Measurements from ENCODE around the gene SLC35F4.
"Not testable (repeated sequence)": the region's sequence is repeated elsewhere in the genome, so short reads cannot be mapped to it uniquely, and the experiment has no call there.

The SLC35F4 gene

GRCh38 chr14:57746563-57746962 is 119.3 kb downstream of the SLC35F4 start:
- no peaks in the 10 kb centered on the region for H3K27me3 ChIP-seq (ENCODE audit: control insufficient read depth, insufficient read depth, low read length)
- H3K9me3 ChIP-seq (ENCODE audit: control insufficient read depth, insufficient read depth, low read length) = no peaks in the 10 kb centered on the region
- H3K36me3 ChIP-seq (ENCODE audit: control insufficient read depth, insufficient read depth, low read length) = no peaks in the 10 kb centered on the region
- no peak overlapping the region for H3K9ac ChIP-seq (ENCODE audit: low read depth, low read length)
- H3K4me1 ChIP-seq (ENCODE audit: control insufficient read depth, insufficient read depth, low read length) = no peaks in the 10 kb centered on the region
- no peak overlapping the region for H3K4me3 ChIP-seq (ENCODE audit: low read depth, low read length)

DNA sequence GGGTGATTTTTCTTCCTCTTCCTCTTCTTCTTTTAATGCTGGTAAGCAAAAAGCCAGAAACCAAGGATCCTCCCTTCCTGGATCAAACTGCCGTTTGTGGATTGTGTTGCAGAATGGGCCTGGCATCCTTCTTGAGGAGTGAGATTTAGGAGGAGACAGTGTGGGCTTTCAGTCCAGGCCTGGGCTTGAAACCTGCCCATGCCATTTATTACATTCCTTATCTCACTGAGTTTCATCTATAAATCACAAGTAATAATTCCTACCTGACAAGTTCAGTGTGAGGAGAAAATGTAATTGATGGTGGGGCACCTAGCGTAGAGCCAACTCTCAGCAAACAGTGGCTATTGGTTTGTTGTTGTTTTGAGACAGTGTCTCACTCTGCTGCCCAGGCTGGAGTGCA is 126.4 kb downstream of the SLC35F4 start:
- Histone ChIP-seq H3K4me1 (ENCODE audit: control insufficient read depth, insufficient read depth, low read length) (no peaks in the 10 kb centered on the region), H3K9me3 (ENCODE audit: control insufficient read depth, insufficient read depth, low read length) (no peaks in the 10 kb centered on the region), H3K4me3 (ENCODE audit: low read depth, low read length) (no peak overlapping the region), H3K36me3 (ENCODE audit: control insufficient read depth, insufficient read depth, low read length) (no peaks in the 10 kb centered on the region), H3K27me3 (ENCODE audit: control insufficient read depth, insufficient read depth, low read length) (no peaks in the 10 kb centered on the region), H3K9ac (ENCODE audit: low read depth, low read length) (no peak overlapping the region)

- Histone ChIP-seq H3K4me3 (ENCODE audit: low read depth, low read length) (no peak overlapping the region), H3K9me3 (ENCODE audit: control insufficient read depth, insufficient read depth, low read length) (no peaks in the 10 kb centered on the region), H3K27me3 (ENCODE audit: control insufficient read depth, insufficient read depth, low read length) (no peaks in the 10 kb centered on the region), H3K9ac (ENCODE audit: low read depth, low read length) (no peak overlapping the region), H3K36me3 (ENCODE audit: control insufficient read depth, insufficient read depth, low read length) (no peaks in the 10 kb centered on the region), H3K4me1 (ENCODE audit: control insufficient read depth, insufficient read depth, low read length) (no peaks in the 10 kb centered on the region)
Measured at GRCh38 chr14:57737598-57737997, 128.3 kb downstream of the SLC35F4 start.

DNA sequence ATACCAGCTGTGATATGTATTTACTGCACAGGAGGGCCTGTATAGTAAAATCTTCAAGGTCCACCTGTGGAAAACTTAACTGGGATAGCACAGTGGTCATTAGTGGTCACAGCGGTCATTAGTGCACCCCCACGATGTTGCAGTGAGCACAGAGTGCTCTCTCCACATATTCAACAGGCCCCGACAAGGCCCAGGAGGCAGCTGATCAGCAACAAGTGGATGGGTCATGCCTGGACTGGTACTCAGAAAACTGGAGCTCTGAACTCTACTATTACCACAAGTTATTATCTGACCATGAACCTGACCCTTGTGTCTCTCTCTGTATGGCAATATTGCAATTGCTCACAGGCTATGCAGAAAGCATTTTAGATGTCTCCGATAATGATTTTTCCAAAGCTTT is 129.5 kb downstream of the SLC35F4 start:
- no peaks in the 10 kb centered on the region for H3K36me3 ChIP-seq (ENCODE audit: control insufficient read depth, insufficient read depth, low read length)
- H3K9me3 ChIP-seq (ENCODE audit: control insufficient read depth, insufficient read depth, low read length) = no peaks in the 10 kb centered on the region
- H3K4me3 ChIP-seq (ENCODE audit: low read depth, low read length) = no peak overlapping the region

DNA sequence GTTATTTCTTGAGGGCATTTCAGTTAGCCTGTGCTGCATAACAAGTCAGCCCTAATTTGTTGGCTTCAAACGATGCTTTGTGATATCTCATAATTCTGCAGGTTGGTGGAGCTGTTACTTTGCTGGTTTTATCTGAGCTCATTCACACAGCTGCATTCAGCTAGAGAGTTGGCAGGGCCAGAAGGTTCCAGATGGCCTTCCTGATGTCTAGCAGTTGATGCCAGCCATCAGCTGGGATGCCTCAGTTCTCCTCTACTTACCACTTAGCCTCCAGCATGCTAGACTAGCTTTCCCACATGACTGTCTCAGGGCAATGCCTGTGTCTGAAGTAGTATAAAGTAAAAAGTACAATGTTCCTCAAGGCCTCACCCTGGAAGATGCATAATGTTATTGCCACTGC is 130.6 kb downstream of the SLC35F4 start:
- H3K9me3 ChIP-seq (ENCODE audit: control insufficient read depth, insufficient read depth, low read length) = no peaks in the 10 kb centered on the region
- H3K36me3 ChIP-seq (ENCODE audit: control insufficient read depth, insufficient read depth, low read length) = no peaks in the 10 kb centered on the region
- no peak overlapping the region for H3K4me3 ChIP-seq (ENCODE audit: low read depth, low read length)
- H3K9ac ChIP-seq (ENCODE audit: low read depth, low read length) = no peak overlapping the region
- H3K4me1 ChIP-seq (ENCODE audit: control insufficient read depth, insufficient read depth, low read length) = no peaks in the 10 kb centered on the region
- no peaks in the 10 kb centered on the region for H3K27me3 ChIP-seq (ENCODE audit: control insufficient read depth, insufficient read depth, low read length)

More for the DNA sequence above, 129.5 kb downstream of the SLC35F4 start:
- no peak overlapping the region for H3K9ac ChIP-seq (ENCODE audit: low read depth, low read length)
- H3K27me3 ChIP-seq (ENCODE audit: control insufficient read depth, insufficient read depth, low read length) = no peaks in the 10 kb centered on the region
- H3K4me1 ChIP-seq (ENCODE audit: control insufficient read depth, insufficient read depth, low read length) = no peaks in the 10 kb centered on the region

DNA sequence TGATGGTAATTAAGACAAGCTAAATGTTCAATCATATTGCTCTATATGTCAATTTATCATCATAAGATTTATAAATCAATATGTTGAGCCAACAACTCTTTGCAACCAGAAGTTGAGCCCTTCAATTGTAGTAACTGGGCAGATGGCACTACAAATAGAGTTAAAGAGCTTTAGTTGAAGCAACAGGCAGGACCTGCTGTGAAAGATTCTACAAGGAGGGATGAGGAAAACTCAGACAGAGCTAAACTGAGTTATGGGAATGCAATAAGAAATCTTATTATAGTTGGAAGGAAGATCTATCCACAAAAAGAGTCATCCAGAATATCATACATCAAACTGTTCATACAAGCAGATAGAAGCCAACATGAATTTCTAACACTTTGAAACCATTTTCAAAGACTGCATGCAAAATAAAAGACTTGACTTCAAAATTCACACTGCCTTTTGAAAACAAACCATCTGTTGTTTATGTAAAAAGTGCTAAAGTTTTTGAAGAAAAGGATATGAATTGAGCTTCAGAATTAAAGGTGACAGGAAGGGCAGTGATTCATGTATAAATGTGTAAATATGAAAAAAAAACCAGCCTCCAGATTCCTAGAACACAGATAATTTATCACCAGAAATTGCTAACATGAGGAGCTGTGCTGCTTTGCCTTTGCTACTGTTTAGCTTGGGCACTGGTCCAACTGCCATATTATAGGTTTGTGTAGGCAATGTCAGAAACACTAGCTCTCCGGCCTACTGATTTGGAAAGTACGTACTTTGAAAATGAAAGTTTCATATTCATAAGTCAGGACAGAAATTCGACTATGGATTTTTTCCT is 133.2 kb downstream of the SLC35F4 start:
- Histone ChIP-seq H3K4me1 (ENCODE audit: control insufficient read depth, insufficient read depth, low read length) (peaks cover 8% of the 10 kb centered on the region), H3K9ac (ENCODE audit: low read depth, low read length) (no peak overlapping the region)

GRCh38 chr14:57729208-57730187 is 136.4 kb downstream of the SLC35F4 start:
- no peak overlapping the region for H3K4me3 ChIP-seq (ENCODE audit: low read depth, low read length)
- H3K4me1 ChIP-seq (ENCODE audit: control insufficient read depth, insufficient read depth, low read length) = peaks cover 8% of the 10 kb centered on the region
- no peaks in the 10 kb centered on the region for H3K27me3 ChIP-seq (ENCODE audit: control insufficient read depth, insufficient read depth, low read length)
- no peaks in the 10 kb centered on the region for H3K36me3 ChIP-seq (ENCODE audit: control insufficient read depth, insufficient read depth, low read length)
- H3K9me3 ChIP-seq (ENCODE audit: control insufficient read depth, insufficient read depth, low read length) = no peaks in the 10 kb centered on the region
- H3K9ac ChIP-seq (ENCODE audit: low read depth, low read length) = no peak overlapping the region

More for the DNA sequence above, 133.2 kb downstream of the SLC35F4 start:
- Histone ChIP-seq H3K27me3 (ENCODE audit: control insufficient read depth, insufficient read depth, low read length) (no peaks in the 10 kb centered on the region), H3K4me3 (ENCODE audit: low read depth, low read length) (no peak overlapping the region), H3K9me3 (ENCODE audit: control insufficient read depth, insufficient read depth, low read length) (no peaks in the 10 kb centered on the region), H3K36me3 (ENCODE audit: control insufficient read depth, insufficient read depth, low read length) (no peaks in the 10 kb centered on the region)

DNA sequence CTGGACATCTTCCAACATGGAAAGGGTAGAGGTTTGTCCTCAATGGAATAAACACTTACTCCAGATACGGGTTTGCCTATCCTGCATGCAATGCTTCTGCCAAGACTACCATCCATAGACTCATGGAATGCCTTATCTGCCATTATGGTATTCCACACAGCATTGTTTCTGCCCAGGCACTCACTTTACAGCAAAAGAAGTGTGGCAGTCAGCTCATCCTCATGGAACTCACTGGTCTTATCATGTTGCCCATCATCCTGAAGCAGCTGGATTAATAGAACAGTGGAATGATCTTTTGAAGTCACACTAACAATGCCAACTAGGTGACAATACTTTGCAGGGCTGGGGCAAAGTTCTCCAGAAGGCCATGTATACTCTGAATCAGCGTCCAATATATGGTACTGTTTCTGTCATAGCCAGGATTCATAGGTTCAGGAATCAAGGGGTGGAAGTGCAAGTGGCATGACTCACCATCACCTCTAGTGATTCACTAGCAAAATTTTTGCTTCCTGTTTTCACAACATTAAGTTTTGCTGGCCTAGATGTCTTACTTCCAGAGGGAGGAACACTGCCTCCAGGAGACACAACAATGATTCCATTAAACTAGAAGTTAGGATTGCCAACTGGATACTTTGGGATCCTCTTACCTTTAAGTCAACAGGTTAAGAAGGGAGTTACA is 140.4 kb downstream of the SLC35F4 start:
- no peaks in the 10 kb centered on the region for H3K9me3 ChIP-seq (ENCODE audit: control insufficient read depth, insufficient read depth, low read length)
- H3K4me3 ChIP-seq (ENCODE audit: low read depth, low read length) = no peak overlapping the region
- no peak overlapping the region for H3K9ac ChIP-seq (ENCODE audit: low read depth, low read length)
- no peaks in the 10 kb centered on the region for H3K27me3 ChIP-seq (ENCODE audit: control insufficient read depth, insufficient read depth, low read length)
- no peaks in the 10 kb centered on the region for H3K36me3 ChIP-seq (ENCODE audit: control insufficient read depth, insufficient read depth, low read length)
- peaks cover 8% of the 10 kb centered on the region for H3K4me1 ChIP-seq (ENCODE audit: control insufficient read depth, insufficient read depth, low read length)

DNA sequence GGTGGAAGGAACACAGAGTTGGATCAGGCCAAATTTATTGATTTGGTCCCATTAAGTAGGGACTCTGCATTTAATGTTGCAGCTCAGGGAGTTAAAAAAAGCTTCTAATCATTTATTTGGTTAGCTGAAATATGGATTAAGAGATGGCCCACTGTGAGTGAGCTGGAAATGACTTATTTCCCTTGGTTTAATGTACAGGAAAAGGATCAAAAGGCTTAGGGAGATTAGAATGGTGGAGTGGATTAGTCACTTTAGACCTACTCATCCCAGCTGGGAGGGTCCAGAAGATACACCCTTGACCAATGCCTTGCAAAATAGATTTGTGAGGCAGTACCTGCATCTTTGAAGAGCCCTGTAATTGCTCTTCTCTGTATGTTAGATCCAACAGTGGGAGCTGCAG is 143.8 kb downstream of the SLC35F4 start:
- not testable (repeated sequence) for H3K27me3 ChIP-seq (ENCODE audit: control insufficient read depth, insufficient read depth, low read length); H3K4me1 ChIP-seq (ENCODE audit: control insufficient read depth, insufficient read depth, low read length); H3K4me3 ChIP-seq (ENCODE audit: low read depth, low read length); H3K9ac ChIP-seq (ENCODE audit: low read depth, low read length); H3K9me3 ChIP-seq (ENCODE audit: control insufficient read depth, insufficient read depth, low read length); H3K36me3 ChIP-seq (ENCODE audit: control insufficient read depth, insufficient read depth, low read length)

DNA sequence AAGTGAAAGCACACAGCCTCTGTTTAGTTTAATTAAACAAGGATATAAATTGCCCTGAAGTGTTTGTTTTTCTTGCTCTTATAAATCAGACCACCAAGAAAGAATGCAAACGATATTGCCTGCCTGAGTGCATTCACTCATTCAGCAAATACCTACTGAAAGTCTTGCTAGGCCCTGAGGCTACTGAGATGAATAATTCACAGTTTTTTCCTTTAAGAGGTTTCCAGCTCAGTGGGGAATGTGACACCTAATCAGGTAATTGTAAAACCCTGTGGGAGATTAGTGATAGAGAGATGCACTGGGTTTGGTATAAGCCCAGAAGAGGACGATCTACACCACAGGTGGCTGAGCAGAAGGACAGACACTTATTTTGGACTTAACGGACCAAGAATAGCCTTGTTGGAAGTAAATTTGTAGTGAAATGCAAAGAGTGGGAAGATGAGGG is 151.4 kb downstream of the SLC35F4 start:
- Histone ChIP-seq H3K9ac (ENCODE audit: low read depth, low read length) (no peak overlapping the region), H3K27me3 (ENCODE audit: control insufficient read depth, insufficient read depth, low read length) (no peaks in the 10 kb centered on the region), H3K4me1 (ENCODE audit: control insufficient read depth, insufficient read depth, low read length) (peaks cover 32% of the 10 kb centered on the region), H3K9me3 (ENCODE audit: control insufficient read depth, insufficient read depth, low read length) (no peaks in the 10 kb centered on the region), H3K36me3 (ENCODE audit: control insufficient read depth, insufficient read depth, low read length) (no peaks in the 10 kb centered on the region), H3K4me3 (ENCODE audit: low read depth, low read length) (no peak overlapping the region)

- no peaks in the 10 kb centered on the region for H3K27me3 ChIP-seq (ENCODE audit: control insufficient read depth, insufficient read depth, low read length)
- H3K36me3 ChIP-seq (ENCODE audit: control insufficient read depth, insufficient read depth, low read length) = no peaks in the 10 kb centered on the region
- H3K4me3 ChIP-seq (ENCODE audit: low read depth, low read length) = no peak overlapping the region
- H3K4me1 ChIP-seq (ENCODE audit: control insufficient read depth, insufficient read depth, low read length) = peaks cover 32% of the 10 kb centered on the region
- H3K9me3 ChIP-seq (ENCODE audit: control insufficient read depth, insufficient read depth, low read length) = no peaks in the 10 kb centered on the region
- no peak overlapping the region for H3K9ac ChIP-seq (ENCODE audit: low read depth, low read length)
Measured at GRCh38 chr14:57712698-57713097, 153.2 kb downstream of the SLC35F4 start.

Measured in iPS-15b (cell line).